Adrenal gland (tissue), 5 donors: ENCODE measurements around the gene MINDY3.

Experiments used
- POLR2A ChIP-seq, 2 donors: fragments of 450-650 bp; IDR thresholded peaks; one replicate each; pipeline ENCODE4 v1.6.1; 2017; ENCODE audit warnings: antibody characterized with exemption in 2 of 2, mild to moderate bottlenecking in 2 of 2, moderate library complexity in 1 of 2
- TF ChIP-seq, protein P1 (sequence below), 6 experiments: fragments of 450-650 bp in 4 of 6; fragments of 200-600 bp in 2 of 6; sonication (generic) in 1 of 6; IDR thresholded peaks; 1 replicate in 5 of 6; 2 replicates in 1 of 6; pipeline versions ENCODE4 v1.5.1 to v1.8.0; 2016 to 2021; ENCODE audit warnings: antibody characterized with exemption in 6 of 6, mild to moderate bottlenecking in 2 of 6, moderate library complexity in 1 of 6
- donor health status: DM: no; HTN: no; CAD: no.

- TF ChIP-seq POLR2A (IDR thresholded peaks at IDR 0.05) = no peak
- TF ChIP-seq, protein P1, sequence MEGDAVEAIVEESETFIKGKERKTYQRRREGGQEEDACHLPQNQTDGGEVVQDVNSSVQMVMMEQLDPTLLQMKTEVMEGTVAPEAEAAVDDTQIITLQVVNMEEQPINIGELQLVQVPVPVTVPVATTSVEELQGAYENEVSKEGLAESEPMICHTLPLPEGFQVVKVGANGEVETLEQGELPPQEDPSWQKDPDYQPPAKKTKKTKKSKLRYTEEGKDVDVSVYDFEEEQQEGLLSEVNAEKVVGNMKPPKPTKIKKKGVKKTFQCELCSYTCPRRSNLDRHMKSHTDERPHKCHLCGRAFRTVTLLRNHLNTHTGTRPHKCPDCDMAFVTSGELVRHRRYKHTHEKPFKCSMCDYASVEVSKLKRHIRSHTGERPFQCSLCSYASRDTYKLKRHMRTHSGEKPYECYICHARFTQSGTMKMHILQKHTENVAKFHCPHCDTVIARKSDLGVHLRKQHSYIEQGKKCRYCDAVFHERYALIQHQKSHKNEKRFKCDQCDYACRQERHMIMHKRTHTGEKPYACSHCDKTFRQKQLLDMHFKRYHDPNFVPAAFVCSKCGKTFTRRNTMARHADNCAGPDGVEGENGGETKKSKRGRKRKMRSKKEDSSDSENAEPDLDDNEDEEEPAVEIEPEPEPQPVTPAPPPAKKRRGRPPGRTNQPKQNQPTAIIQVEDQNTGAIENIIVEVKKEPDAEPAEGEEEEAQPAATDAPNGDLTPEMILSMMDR (IDR thresholded peaks at IDR 0.05) = no peak
Observed at GRCh38 chr10:15836807-15837206, 23.5 kb downstream of the MINDY3 start.
